Left hindlimb (tissue), 1 donor: ENCODE data around the gene AKAP13.
A peak's percentile ranks its signal among the peaks of the same experiment; 100 is the strongest.
"Not testable (repeated sequence)": the region's sequence is repeated elsewhere in the genome, so short reads cannot be mapped to it uniquely, and the experiment has no call there.

ENCODE experiments used
- DNase-seq: peaks from one replicate; pipeline ENCODE4 v3.0.0-alpha.2; 2018

AKAP13 gene

GRCh38 chr15:85778107-85778776 lies 397.8 kb downstream of the AKAP13 start:
- no peak for DNase-seq

GRCh38 chr15:85779249-85779648 lies 398.8 kb downstream of the AKAP13 start:
- DNase-seq, result no peak

GRCh38 chr15:85780225-85780985 lies 400.0 kb downstream of the AKAP13 start:
- no peak for DNase-seq

DNA sequence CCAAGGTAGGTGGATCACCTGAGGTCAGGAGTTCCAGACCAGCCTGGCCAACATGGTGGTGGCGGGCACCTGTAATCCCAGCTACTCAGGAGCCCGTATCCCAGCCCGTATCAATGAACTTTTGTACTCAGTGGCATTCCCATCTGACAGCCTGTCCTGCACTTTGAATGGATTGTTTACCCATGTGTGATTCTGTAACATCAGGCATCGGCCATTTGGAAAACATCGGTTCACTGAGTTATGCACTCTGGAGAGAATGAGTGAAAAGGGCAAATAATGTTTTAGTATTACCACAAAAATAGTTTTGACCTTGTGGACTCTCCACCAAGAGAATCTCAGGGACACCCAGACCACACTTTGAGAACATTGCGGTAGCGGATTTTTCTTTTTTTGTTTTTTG lies 400.7 kb downstream of the AKAP13 start:
- DNase-seq, result no peak

GRCh38 chr15:85782064-85782463 lies 401.7 kb downstream of the AKAP13 start:
- DNase-seq, result peak; percentile 34

DNA sequence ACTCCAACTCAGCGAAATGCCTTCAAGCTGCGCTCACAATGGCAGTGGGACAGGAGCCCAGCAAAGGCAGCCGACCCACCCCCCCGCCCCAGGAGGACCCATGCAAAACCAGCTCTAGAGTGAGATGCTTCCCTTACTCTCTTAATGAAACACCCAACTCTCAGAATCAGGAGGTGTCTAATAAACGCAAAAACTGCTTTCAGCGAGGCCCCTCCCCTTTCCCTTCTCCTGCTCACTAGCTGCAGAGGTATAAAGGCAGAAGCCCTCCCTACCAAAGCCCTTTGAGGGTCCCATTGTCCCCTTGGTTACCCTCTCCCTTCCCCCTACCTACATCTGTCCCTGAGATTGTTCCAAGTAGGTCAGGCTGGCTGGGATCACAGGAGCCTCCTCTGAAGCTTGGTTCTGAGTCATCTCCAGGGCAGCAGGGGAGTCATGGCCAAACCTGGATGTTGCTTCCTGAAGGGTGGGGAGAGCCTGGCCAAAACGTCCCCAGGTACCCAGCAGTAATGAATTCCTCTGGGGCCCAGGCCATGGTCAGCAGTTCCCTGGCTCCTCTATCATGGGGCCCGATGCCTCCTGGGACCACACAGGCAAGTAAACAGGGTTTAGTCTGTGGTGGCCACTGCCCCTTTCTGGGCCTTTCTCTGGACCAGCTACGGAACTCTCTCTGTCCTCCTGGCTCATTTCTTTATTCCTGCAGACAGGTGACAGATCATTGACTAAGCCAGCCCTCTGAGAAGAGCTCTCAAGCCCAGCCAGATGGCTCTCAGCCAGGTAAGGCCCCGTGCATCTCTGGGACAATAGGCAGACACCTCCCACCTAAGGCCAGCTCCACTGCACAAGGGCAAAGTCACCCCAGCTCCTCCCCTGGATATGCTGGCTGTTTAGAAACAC lies 405.7 kb downstream of the AKAP13 start:
- peak; percentile 34 for DNase-seq

DNA sequence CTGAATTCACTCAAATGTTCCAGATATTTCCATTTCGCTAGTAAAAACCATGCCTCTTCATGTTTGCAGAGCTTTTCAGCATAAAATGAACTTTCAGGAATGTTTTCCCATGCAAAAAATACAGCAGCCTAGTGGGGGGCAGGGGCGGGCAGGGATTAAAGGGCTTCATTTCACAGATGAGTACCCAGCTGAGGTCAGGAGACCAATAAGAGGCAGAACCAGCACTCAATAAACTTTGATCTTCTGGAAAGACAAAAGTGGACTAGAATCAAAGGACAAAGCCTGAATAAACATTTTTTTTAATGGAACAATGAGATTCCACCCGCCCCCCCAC lies 406.3 kb downstream of the AKAP13 start:
- no peak for DNase-seq

GRCh38 chr15:85788771-85789495 lies 408.5 kb downstream of the AKAP13 start:
- no peak for DNase-seq

DNA sequence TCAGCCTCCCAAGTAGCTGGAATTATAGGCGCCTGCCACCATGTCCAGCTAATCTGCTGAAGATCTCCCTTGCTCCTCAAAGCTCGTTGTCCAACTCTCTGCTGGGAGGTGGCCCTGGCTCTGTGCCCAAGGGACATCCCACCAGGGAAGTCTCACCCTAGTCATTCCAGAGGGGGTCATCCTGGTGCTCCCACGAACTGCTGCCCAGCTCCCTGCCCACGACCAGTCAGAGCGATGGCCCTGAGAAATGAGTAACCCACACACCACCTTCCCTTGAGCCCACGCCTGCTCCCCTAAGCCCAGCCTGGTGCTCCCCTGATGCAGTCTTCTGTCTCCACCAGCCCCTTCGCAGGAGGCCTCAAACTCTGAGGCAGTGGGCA lies 409.1 kb downstream of the AKAP13 start:
- no peak for DNase-seq

DNA sequence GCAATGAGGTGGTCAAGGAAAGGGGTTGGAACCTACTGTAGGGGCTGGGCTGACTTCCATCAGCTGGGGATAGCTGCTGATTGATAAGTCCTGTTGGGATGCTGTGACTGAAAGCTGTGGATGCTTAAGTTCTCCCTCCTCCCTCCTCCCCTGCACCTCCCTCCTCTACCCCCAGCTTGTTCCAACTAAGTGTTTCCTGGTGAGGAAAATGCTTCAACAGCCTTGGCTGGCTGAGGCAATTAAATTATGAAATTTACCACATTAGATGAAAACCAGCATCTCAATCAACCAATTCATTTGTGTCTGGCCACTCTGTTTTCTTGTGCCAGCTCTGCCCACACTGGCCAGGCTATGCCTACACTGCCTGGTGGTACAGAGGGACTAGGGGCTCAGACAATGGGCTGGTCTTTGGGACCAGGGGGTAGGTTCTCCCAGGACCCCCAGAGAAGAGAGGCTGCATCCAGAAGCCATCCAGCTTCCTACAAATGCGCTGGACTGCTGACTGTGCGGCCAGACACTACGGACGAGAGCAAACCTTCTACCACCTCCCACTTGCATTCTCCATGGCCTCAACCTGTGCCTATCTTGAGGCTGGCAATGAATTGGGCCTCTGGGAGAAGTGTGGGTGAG lies 411.8 kb downstream of the AKAP13 start:
- DNase-seq, result no peak

DNA sequence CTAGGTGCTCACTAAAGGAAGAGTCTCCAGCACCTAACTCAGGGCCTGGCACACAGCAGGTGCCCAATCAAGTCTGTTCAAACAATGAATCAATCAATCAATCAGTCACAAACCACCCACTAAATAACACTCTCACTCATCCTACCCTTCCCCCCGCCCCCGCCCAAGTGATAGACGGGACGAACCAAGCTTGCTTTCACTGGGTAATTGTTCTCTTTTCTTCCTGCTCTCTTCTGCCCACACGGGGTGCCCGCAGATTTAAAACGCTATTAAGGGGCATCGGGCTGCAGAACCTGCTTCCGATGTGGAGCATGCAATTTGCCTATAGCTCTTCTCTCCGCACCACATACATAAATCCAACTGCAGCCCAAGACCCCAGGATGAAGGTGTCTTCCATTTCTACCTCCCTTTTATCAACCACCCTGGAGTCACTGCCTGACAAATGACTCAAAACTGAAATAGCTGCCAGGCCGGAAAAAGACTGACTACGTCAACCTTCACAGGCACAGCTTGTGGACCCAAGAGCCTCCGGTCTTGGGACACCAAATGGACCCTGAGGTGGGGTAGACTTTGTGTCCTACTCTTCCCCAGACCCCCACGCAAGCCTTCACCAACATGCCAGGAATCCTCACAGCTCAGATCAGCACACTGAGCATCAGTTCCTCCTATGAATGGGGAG lies 412.6 kb downstream of the AKAP13 start:
- no peak for DNase-seq

DNA sequence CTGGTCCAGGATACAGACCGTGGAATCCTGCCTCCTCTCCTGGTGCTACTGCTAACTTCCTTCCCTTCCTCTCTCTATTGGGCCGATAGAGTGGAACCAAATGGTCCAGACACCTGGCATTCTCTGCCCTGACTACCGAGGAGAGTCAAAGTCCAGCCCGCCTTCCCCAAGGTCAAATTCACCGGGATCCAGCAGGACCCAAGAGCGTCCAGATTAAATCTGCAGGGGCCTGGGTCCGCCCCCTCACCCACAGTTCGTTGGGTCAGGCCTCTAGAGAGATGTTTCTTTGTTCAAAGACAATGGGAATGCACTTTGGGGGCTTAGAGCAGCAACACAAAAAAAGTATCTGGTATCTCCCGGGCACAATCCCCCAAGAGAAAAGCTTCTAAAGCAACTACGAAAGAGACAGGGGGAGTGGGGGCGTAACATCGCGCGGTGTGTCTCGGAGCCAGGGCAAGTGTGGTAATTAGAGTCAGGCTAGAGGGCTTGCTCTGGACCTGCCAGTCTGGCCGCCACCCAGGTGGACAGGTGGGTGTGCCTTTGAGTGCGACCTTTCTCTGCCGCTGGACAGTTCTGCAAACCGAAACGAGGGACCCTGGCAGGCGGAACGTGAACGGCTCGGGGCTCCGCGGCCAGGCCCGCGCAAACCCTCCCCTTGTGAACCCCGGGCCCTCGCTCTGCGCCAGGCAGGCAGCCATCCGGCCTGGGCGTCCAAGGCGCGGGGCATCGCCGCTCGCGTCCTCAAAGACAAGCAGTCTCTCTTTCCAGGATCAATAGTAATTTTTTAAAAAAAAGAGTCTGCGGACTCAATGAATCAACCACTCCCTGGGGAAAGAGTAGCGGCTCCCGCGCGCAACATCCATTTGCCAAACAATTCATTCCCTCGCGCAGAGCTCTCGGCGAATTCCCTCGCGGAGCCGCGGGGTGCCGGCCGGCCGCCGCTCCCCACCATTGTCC lies 413.5 kb downstream of the AKAP13 start:
- DNase-seq, result no peak

GRCh38 chr15:85794598-85795336 lies 414.4 kb downstream of the AKAP13 start, which contains the start of gene KLHL25:
TSS of gene KLHL25 (minus strand) at chr15:85794925. CDS start at chr15:85769810, 25,115 bp downstream.
- peak; percentile 96 for DNase-seq

DNA sequence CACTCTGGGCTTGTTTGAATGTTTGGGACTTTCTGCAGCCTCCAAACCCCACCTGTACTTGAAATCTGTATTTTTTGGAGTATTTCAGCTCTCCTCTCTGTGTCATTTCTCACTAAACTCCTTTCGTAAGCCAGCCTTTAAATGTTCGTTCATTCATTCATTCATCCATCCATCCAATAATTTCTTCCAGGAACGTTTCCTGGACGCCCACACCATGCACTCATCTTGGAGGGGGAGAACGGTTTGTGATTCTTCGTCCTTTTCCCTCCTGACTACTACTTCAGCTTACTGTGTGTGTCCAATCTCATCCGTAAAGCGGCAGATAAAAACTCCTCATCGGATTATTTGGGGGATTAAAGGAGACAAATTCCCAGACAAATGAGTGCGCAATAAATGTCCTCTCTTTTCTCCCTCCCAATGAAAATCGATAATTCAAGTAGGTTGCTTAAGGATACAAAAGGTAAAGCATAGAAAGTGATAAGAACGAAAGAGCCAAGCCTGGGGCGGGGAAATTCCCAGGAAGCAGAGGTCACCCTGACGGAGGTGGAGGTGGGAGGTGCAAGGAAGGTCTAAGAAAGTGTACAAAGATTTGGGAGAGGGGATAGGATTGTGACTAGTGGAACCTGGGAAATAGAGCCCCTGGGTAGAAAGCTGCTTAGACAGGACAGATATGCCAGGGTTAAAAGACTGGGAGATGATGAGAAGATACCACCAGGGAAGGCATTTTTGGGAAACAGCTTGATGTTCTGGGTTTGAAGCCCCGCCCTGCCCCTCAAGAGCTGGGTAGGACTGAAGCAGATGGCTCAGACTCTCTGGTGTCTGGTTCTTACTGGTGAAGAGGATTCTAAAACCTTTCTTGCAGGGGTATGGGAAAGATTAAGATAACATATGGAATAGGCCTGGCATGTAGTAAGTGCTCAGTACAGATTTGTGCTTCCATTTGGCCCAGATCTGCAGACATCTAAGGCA lies 415.2 kb downstream of the AKAP13 start:
- DNase-seq, result no peak

GRCh38 chr15:85796371-85796770 lies 416.0 kb downstream of the AKAP13 start:
- DNase-seq, result not testable (repeated sequence)
